Measurements from ENCODE around the gene IGSF21.

GRCh38 chr1:18354612-18355011, 247.0 kb downstream of the IGSF21 start:
- TF ChIP-seq, protein P1, sequence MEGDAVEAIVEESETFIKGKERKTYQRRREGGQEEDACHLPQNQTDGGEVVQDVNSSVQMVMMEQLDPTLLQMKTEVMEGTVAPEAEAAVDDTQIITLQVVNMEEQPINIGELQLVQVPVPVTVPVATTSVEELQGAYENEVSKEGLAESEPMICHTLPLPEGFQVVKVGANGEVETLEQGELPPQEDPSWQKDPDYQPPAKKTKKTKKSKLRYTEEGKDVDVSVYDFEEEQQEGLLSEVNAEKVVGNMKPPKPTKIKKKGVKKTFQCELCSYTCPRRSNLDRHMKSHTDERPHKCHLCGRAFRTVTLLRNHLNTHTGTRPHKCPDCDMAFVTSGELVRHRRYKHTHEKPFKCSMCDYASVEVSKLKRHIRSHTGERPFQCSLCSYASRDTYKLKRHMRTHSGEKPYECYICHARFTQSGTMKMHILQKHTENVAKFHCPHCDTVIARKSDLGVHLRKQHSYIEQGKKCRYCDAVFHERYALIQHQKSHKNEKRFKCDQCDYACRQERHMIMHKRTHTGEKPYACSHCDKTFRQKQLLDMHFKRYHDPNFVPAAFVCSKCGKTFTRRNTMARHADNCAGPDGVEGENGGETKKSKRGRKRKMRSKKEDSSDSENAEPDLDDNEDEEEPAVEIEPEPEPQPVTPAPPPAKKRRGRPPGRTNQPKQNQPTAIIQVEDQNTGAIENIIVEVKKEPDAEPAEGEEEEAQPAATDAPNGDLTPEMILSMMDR (IDR thresholded peaks at IDR 0.05; ENCODE audit: poor library complexity), result no peak
- TF ChIP-seq EZH2phosphoT487 (IDR thresholded peaks at IDR 0.05; ENCODE audit: low read depth, severe bottlenecking, unreplicated experiment), result no peak
